Common myeloid progenitor, CD34-positive (primary cell): ENCODE data around the gene CHEK1. TPM values are rescaled to one million over a fixed set of nuclear protein-coding genes. Genes with fewer than 3 reads are reported as not detected.
"Not testable (repeated sequence)": the region's sequence is repeated elsewhere in the genome, so short reads cannot be mapped to it uniquely, and the experiment has no call there.

ENCODE experiments used
- CTCF ChIA-PET: fragments of 350-600 bp; sonication (Branson Sonifier 250); formaldehyde crosslinking; loops from one replicate; lab custom pipeline; 2021; ENCODE audit warnings: antibody characterized with exemption; lab: Charles Lee
- POLR2A ChIA-PET: fragments of 350-600 bp; sonication (Branson Sonifier 250); formaldehyde crosslinking; loops from one replicate; lab custom pipeline; 2021; ENCODE audit warnings: antibody characterized with exemption; lab: Charles Lee
- DNase-seq, 3 donors: peaks; one replicate each; pipeline versions ENCODE4 v3.0.0 to v3.0.0-alpha.2; 2013
- H3K27ac ChIP-seq, 2 experiments: 1 replicate in 1 of 2; 2 replicates in 1 of 2; pipeline ENCODE4 v1.7.0; 2013; ENCODE audit warnings: inconsistent platforms in 2 of 2, low read length in 2 of 2, mild to moderate bottlenecking in 2 of 2, low read depth in 1 of 2, moderate library complexity in 1 of 2; ENCODE audit not compliant: severe bottlenecking in 2 of 2, insufficient read depth in 1 of 2, poor library complexity in 1 of 2
- H3K27me3 ChIP-seq, 5 experiments: replicated peaks in 2 of 5; 1 replicate in 3 of 5; 2 replicates in 2 of 5; pipeline versions ENCODE4 v1.6.1 to v1.7.0; 2013; ENCODE audit warnings: low read length in 4 of 5, mild to moderate bottlenecking in 2 of 5, moderate library complexity in 2 of 5, inconsistent platforms in 1 of 5; ENCODE audit not compliant: insufficient read depth in 5 of 5, control insufficient read depth in 4 of 5
- H3K36me3 ChIP-seq, 4 experiments: 1 replicate in 2 of 4; 2 replicates in 2 of 4; pipeline versions ENCODE4 v1.6.1 to v1.7.0; 2013; ENCODE audit warnings: low read length in 3 of 4, control low read depth in 1 of 4, mild to moderate bottlenecking in 1 of 4; ENCODE audit not compliant: control insufficient read depth in 4 of 4, insufficient read depth in 4 of 4
- H3K4me1 ChIP-seq, 4 experiments: 1 replicate in 3 of 4; 2 replicates in 1 of 4; pipeline versions ENCODE4 v1.6.1 to v1.7.1; 2013; ENCODE audit warnings: low read length in 3 of 4, mild to moderate bottlenecking in 3 of 4, control low read depth in 1 of 4, inconsistent platforms in 1 of 4, moderate library complexity in 1 of 4; ENCODE audit not compliant: control insufficient read depth in 4 of 4, insufficient read depth in 4 of 4; ENCODE audit errors: control extremely low read depth in 1 of 4
- H3K4me3 ChIP-seq, 7 experiments: 1 replicate in 4 of 7; 2 replicates in 3 of 7; pipeline versions ENCODE4 v1.5.1 to v1.7.0; 2013; ENCODE audit warnings: mild to moderate bottlenecking in 7 of 7, low read length in 6 of 7, moderate library complexity in 6 of 7, inconsistent platforms in 2 of 7, low read depth in 2 of 7, control low read depth in 1 of 7; ENCODE audit not compliant: insufficient read depth in 4 of 7, control insufficient read depth in 1 of 7; ENCODE audit errors: extremely low read depth in 1 of 7
- H3K9me3 ChIP-seq, 5 experiments: 1 replicate in 4 of 5; 2 replicates in 1 of 5; pipeline versions ENCODE4 v1.6.1 to v1.7.1; 2013; ENCODE audit warnings: low read length in 4 of 5, mild to moderate bottlenecking in 2 of 5, inconsistent platforms in 1 of 5, low read depth in 1 of 5, moderate library complexity in 1 of 5; ENCODE audit not compliant: control insufficient read depth in 4 of 5, insufficient read depth in 2 of 5; ENCODE audit errors: control extremely low read depth in 1 of 5
- WGBS: methylation state at CpG from one replicate; pipeline ENCODE4 v1.1.5; 2013; ENCODE audit not compliant: insufficient coverage; 5-methylcytosine and 5-hydroxymethylcytosine counted together
- polyA plus RNA-seq: library from polyadenylated mRNA; unstranded; fragments of 120-200 nt; gene quantifications from one replicate; pipeline ENCODE4 v1.2.1, GENCODE V29; 2013

CHEK1 gene
- 20.2 TPM for polyA plus RNA-seq

DNA sequence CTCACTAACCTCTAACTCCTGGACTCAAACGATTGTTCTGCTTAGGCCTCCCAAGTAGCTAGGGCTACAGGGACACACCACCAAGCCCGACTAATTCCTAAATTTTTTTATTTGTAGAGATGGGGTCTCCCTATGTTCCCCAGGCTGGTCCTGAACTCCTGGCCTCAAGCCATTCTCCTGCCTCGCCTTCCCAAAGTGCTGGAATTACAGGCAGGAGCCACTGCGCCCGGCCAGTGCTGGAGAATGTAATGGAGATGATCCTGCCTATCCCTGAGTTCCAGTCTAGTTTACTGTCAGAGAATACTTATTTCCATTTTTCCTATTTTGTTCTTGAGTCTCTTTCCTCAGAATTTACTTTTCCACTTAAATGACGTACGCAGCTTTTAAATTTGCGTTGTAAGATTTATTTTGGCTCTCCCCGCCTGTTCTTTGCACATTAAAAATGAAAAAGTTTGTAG lies at the start of gene CHEK1:
Gene CHEK1 (plus strand): TSS at position 408 of the 458 bp plus-strand sequence. CDS start 1,606 bp downstream, outside the sequence.
- H3K27ac ChIP-seq = peak within 1 kb of the TSS; percentile 94 to 95
- H3K27me3 ChIP-seq = no peaks in the 10 kb centered on the region
- peak within 1 kb of the TSS; percentile 81 to 99 (median 93) for H3K4me3 ChIP-seq
- CTCF ChIA-PET = no interaction called here
- DNase-seq = no peak
- 70% methylated on average over 7 of the region's 9 CpGs for WGBS
- peaks cover 7 to 23% (median 15%) of the 10 kb centered on the region in 4 experiments for H3K4me1 ChIP-seq
- POLR2A ChIA-PET = no interaction called here
- H3K36me3 ChIP-seq = peaks cover 8 to 40% (median 20%) of the 10 kb centered on the region in 4 experiments
- no peaks in the 10 kb centered on the region for H3K9me3 ChIP-seq

DNA sequence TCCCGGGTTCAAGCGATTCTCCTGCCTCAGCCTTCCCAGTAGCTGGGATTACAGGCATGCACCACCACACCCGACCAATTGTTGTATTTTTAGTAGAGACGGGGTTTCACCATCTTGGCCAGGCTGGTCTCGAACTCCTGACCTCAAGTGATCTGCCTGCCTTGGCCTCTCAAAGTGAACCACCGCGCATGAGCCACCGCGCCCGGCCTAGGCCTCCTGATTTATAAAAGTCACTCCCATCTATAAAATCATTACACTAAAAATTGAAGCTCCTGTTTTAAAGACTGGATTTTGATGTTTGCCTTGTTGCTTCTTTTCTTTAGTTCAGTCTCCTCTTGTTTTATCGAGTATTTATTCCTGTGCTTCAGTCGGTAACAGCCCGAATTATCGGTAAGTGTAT lies 47.8 kb upstream of the CHEK1 start:
- H3K4me1 ChIP-seq, H3K4me3 ChIP-seq, H3K27me3 ChIP-seq, POLR2A ChIA-PET, H3K9me3 ChIP-seq, H3K27ac ChIP-seq, CTCF ChIA-PET, DNase-seq: not testable (repeated sequence)
- 92% methylated on average over 9 of the region's 14 CpGs for WGBS
- H3K36me3 ChIP-seq = peaks cover 23 to 79% (median 50%) of the 10 kb centered on the region in 4 experiments

DNA sequence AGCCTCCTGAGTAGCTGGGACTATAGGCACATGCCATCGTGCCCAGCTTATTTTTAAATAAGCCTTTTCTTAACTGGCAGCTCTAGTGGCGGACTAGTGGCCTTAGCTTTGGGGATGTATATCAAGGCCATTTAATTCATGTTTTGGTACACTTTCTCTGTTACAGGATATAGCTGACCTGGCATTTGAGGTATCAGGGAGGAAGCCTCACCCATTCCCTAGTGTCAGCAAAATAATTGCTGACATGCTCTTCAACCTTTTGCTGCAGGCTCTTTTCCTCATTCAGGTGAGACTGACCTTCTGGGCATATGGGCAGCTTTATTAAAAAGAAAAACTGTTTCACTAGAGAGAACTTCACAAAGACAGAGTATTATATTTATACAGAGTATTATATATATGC lies 46.2 kb upstream of the CHEK1 start:
- POLR2A ChIA-PET = no interaction called here
- H3K36me3 ChIP-seq = peaks cover 23 to 84% (median 56%) of the 10 kb centered on the region in 4 experiments

DNA sequence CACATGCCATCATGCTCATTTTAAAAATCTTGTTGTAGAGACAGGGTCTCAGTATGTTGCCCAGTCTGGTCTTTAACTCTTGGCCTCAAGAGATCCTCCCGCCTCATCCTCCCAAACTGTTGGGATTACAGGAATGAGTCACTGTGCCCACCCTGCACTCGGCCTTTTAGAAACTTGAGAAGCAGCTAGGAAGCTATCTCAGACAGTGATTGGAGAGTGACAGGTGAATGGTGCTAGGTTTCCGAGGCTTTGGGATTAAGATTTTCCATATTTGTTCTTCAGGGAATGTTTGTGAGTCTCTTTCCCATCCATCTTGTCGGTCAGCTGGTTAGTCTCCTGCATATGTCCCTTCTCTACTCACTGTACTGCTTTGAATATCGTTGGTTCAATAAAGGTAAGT lies 45.2 kb upstream of the CHEK1 start:
- no peak for DNase-seq
- Histone ChIP-seq H3K36me3 (peaks cover 23 to 79% (median 56%) of the 10 kb centered on the region in 4 experiments), H3K4me1 (no peaks in the 10 kb centered on the region), H3K9me3 (no peaks in the 10 kb centered on the region), H3K27me3 (no peaks in the 10 kb centered on the region), H3K27ac (no peak overlapping the region), H3K4me3 (no peak overlapping the region)
- 98% methylated on average over 5 of the region's 5 CpGs for WGBS
- ChIA-PET POLR2A (no interaction called here), CTCF (interaction anchor here (1.4 kb wide), 2 partner anchors 10 to 13 kb away, joined by 4 to 5 read pairs; partner anchors contain the start of genes EI24 and STT3A)

More for the DNA sequence above, 46.2 kb upstream of the CHEK1 start:
- CTCF ChIA-PET = interaction anchor here (1.4 kb wide), 1 partner anchor 14 kb away, joined by 4 read pairs; the partner anchor contains the start of gene STT3A
- Histone ChIP-seq H3K4me1 (no peaks in the 10 kb centered on the region), H3K9me3 (no peaks in the 10 kb centered on the region), H3K4me3 (no peak overlapping the region), H3K27ac (no peak overlapping the region), H3K27me3 (no peaks in the 10 kb centered on the region)
- 100% methylated on average over 2 of the region's 2 CpGs for WGBS
- DNase-seq = no peak

DNA sequence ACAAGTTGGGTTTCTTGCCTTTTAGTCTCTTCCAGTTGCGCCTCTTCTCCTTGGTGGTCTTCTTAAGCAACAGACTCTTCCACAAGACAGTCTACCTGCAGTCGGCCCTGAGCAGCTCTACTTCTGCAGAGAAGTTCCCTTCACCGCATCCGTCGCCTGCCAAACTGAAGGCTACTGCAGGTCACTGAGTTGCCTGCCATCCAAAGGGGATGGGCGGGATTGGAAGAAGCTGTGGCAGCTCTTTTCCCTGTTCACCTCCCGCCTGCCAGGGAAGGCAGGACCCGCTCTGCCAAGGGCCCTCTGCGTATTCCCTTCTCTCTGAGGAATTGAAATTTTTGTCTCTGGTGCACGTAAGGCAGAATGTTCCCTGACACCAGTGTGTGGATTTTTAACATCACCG lies 41.5 kb upstream of the CHEK1 start:
- Histone ChIP-seq H3K4me3 (no peak overlapping the region), H3K36me3 (peaks cover 8 to 53% (median 34%) of the 10 kb centered on the region in 4 experiments), H3K27me3 (no peaks in the 10 kb centered on the region), H3K4me1 (no peaks in the 10 kb centered on the region), H3K9me3 (no peaks in the 10 kb centered on the region), H3K27ac (no peak overlapping the region)
- CTCF ChIA-PET = no interaction called here
- DNase-seq = no peak
- POLR2A ChIA-PET = no interaction called here
- WGBS = 97% methylated on average over 9 of the region's 11 CpGs

DNA sequence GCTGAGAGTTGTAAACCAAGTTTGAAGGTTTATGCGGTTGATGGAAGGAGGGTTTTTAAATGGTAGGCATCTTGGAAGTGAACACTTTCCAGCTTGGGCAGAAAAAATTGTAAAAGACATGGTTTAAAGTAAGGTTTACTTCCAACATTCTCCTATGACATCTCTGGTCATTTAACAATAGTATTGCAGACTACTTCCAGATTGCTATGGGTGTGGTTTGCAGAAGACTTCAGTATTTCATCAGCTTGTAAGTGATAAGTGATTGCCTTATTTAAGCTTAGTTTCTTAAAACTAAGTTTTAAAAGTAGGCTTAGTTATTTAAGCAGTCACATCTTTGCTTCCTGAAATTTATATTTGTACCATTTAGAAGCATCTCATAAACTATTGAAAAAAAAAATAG lies 39.5 kb upstream of the CHEK1 start:
- no peak overlapping the region for H3K4me3 ChIP-seq
- no peaks in the 10 kb centered on the region for H3K4me1 ChIP-seq
- DNase-seq = no peak
- ChIA-PET CTCF (interaction anchor here (0.6 kb wide), 1 partner anchor 8 kb away, joined by 3 read pairs; no protein-coding TSS in a partner anchor), POLR2A (interaction anchor here (0.6 kb wide), 1 partner anchor 318 kb away, joined by 3 read pairs; no protein-coding TSS in a partner anchor)
- peaks cover 0 to 38% (median 19%) of the 10 kb centered on the region in 4 experiments for H3K36me3 ChIP-seq
- no peaks in the 10 kb centered on the region for H3K9me3 ChIP-seq
- H3K27ac ChIP-seq = no peak overlapping the region
- WGBS = no CpG with 5 or more reads among the region's 1 CpG
- H3K27me3 ChIP-seq = no peaks in the 10 kb centered on the region

DNA sequence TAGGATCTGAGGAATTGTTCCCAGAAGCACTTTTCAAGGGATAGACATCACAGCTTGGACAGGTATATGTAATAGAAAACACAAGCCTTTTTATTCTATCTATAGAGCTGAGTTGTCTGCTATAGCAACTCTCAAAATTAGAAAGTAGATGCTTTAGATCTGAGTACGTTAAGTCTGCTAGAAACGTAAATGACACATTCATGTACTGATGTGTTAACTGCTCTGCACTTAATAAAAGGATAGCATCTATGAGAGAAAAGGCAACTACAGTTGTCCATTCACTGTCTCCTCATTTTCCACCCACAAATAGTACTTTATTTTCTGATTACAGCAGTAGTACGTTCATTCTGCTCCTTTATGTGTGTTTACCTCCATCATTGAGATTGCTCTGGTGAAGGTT lies 38.3 kb upstream of the CHEK1 start:
- WGBS = no CpG with 5 or more reads among the region's 3 CpGs
- no peaks in the 10 kb centered on the region for H3K9me3 ChIP-seq
- ChIA-PET CTCF (no interaction called here), POLR2A (no interaction called here)
- H3K27me3 ChIP-seq = no peaks in the 10 kb centered on the region
- peaks cover 0 to 4% (median 3%) of the 10 kb centered on the region in 4 experiments for H3K4me1 ChIP-seq
- peaks cover 0 to 30% (median 14%) of the 10 kb centered on the region in 4 experiments for H3K36me3 ChIP-seq
- H3K4me3 ChIP-seq = no peak overlapping the region
- DNase-seq = no peak
- H3K27ac ChIP-seq = no peak overlapping the region
